ENCODE data around the gene SALL1. TPM values are rescaled to one million over a fixed set of nuclear protein-coding genes. Genes with fewer than 3 reads are reported as not detected.

SALL1 gene
- total and polyA plus RNA-seq, 2 of the 13 experiments (the other 11 are each of a cell fraction or from before 2014, with no cell fraction given) = 6.6 to 12.3 TPM

- no peak for TF ChIP-seq ARID4A (CRISPR knock-in tag; IDR thresholded peaks at IDR 0.05; ENCODE audit: borderline replicate concordance)
- TF ChIP-seq HNRNPH1 (optimal IDR thresholded peaks at IDR 0.05; ENCODE audit: low read depth, low read length) = peak; percentile 42
- peak; percentile 9; the same call in 1 of the 2 replicates for TF ChIP-seq KLF11 (CRISPR knock-in tag; IDR thresholded peaks at IDR 0.05)
- TF ChIP-seq KLF12 (CRISPR knock-in tag; IDR thresholded peaks at IDR 0.05; ENCODE audit: borderline replicate concordance) = 0 out of 2 replicates have a peak, but pooled peaks have one; percentile 26
- peak; percentile 3; the same call in 1 of the 2 replicates for TF ChIP-seq ZNF33B (CRISPR knock-in tag; IDR thresholded peaks at IDR 0.05)
- peak; percentile 74 for TF ChIP-seq HNRNPLL (IDR thresholded peaks at IDR 0.05; ENCODE audit: low read depth, low read length, poor library complexity, severe bottlenecking)
- no peak for TF ChIP-seq NPAS2 (CRISPR knock-in tag; IDR thresholded peaks at IDR 0.05; ENCODE audit: borderline replicate concordance)
- no peak for TF ChIP-seq CEBPG (CRISPR knock-in tag; IDR thresholded peaks at IDR 0.05)
- 0 out of 2 replicates have a peak, but pooled peaks have one; percentile 37 for TF ChIP-seq ZSCAN20 (CRISPR knock-in tag; IDR thresholded peaks at IDR 0.05; ENCODE audit: borderline replicate concordance)
- 0 out of 2 replicates have a peak, but pooled peaks have one; percentile 18 for TF ChIP-seq PHF21A (CRISPR knock-in tag; IDR thresholded peaks at IDR 0.05)
- peak; percentile 19; the same call in 1 of the 2 replicates for TF ChIP-seq ZNF253 (CRISPR knock-in tag; IDR thresholded peaks at IDR 0.05; ENCODE audit: borderline replicate concordance)
- 0 out of 2 replicates have a peak, but pooled peaks have one; percentile 21 for TF ChIP-seq ZNF878 (CRISPR knock-in tag; IDR thresholded peaks at IDR 0.05)
- 0 out of 2 replicates have a peak, but pooled peaks have one; percentile 30 for TF ChIP-seq ZXDC (CRISPR knock-in tag; IDR thresholded peaks at IDR 0.05)
- TF ChIP-seq PRDM15 (CRISPR knock-in tag; IDR thresholded peaks at IDR 0.05) = no peak; the same call in 1 of the 2 replicates
- TF ChIP-seq ZNF639 (CRISPR knock-in tag; conservative IDR thresholded peaks at IDR 0.05) = peak; percentile 58; the same call in 1 of the 2 replicates
- TF ChIP-seq SCMH1 (CRISPR knock-in tag; IDR thresholded peaks at IDR 0.05; ENCODE audit: borderline replicate concordance) = no peak
Measured at GRCh38 chr16:51150165-51150887, 744 bp downstream of the SALL1 start (continued).

Measured in HepG2 (cell line).